AG09319 (cell line): ENCODE data around the gene KRT84.

ENCODE experiments used
- DNase-seq: peaks from one replicate; pipeline ENCODE4 v3.0.0-alpha.2; 2010; ENCODE audit warnings: low read depth; ENCODE audit errors: extremely low read depth
- CTCF ChIP-seq: IDR thresholded peaks from 2 replicates; pipeline ENCODE4 v1.5.1; 2011; ENCODE audit warnings: low read depth, mild to moderate bottlenecking, inconsistent platforms, low read length, moderate library complexity

KRT84 gene

GRCh38 chr12:52427083-52427482 is 41.6 kb upstream of the KRT84 start:
- no peak for DNase-seq
- TF ChIP-seq CTCF = no peak

- no peak for DNase-seq
- no peak for TF ChIP-seq CTCF
These were observed 40.6 kb upstream of the KRT84 start for GRCh38 chr12:52426034-52426433.

- no peak for DNase-seq
- no peak for TF ChIP-seq CTCF
These were observed 40.0 kb upstream of the KRT84 start for GRCh38 chr12:52425466-52425865.

- DNase-seq = no peak
- TF ChIP-seq CTCF = no peak
These were observed 38.4 kb upstream of the KRT84 start for GRCh38 chr12:52423661-52424500.

GRCh38 chr12:52423035-52423434 is 37.6 kb upstream of the KRT84 start:
- no peak for TF ChIP-seq CTCF
- DNase-seq = no peak

- DNase-seq = no peak
- TF ChIP-seq CTCF = no peak
These were observed 34.2 kb upstream of the KRT84 start for GRCh38 chr12:52419656-52420055.

- DNase-seq = no peak
- no peak for TF ChIP-seq CTCF
These were observed 33.2 kb upstream of the KRT84 start for GRCh38 chr12:52418576-52419110.
